Astrocyte of the cerebellum (primary cell): ENCODE data around the gene SLC22A3.
"Not testable (repeated sequence)": the region's sequence is repeated elsewhere in the genome, so short reads cannot be mapped to it uniquely, and the experiment has no call there.

ENCODE experiments used
- DNase-seq: peaks from one replicate; pipeline ENCODE4 v3.0.0-alpha.2; 2011; ENCODE audit warnings: low read depth
- H3K4me3 ChIP-seq: 2 replicates; pipeline ENCODE4 v1.5.1; 2011; ENCODE audit warnings: mild to moderate bottlenecking, low read depth, low read length, moderate library complexity
- CTCF ChIP-seq: IDR thresholded peaks from 2 replicates; pipeline ENCODE4 v1.5.1; 2012; ENCODE audit warnings: low read length, low read depth, moderate library complexity, mild to moderate bottlenecking; ENCODE audit errors: missing control alignments
- in situ Hi-C: cut with HindIII; loops from 2 replicates; pipeline ENCODE4 v1.10.0; 2017; ENCODE audit warnings: low sequenced_read_pairs

The SLC22A3 gene

GRCh38 chr6:160442151-160442550 is 94.0 kb downstream of the SLC22A3 start:
- H3K4me3 ChIP-seq: no peak overlapping the region
- DNase-seq: no peak
- in situ Hi-C loops: no loop called here
- no peak for TF ChIP-seq CTCF

- TF ChIP-seq CTCF: no peak
- in situ Hi-C loops: no loop called here
- no peak for DNase-seq
- no peak overlapping the region for H3K4me3 ChIP-seq
Observed at GRCh38 chr6:160445130-160445529, 97.0 kb downstream of the SLC22A3 start.

DNA sequence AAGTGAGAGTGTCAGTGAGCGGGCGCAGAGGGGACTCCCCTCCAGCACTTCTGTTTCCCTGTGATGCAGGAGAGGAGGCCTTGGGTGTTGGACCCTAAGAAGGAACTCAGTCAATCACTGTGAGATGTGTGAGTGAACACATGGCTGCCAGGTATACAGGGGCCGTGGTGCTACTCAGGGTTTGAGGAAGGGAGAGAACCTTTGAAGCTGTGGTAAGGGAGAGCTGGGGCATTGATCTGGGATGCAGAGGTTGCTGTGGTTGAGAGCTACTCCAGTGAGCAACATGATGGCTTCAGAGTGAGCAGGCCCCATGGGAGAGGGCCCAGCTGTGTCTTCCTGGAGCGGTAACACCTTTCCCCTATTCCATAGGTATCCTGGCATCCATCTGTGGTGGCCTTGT is 99.2 kb downstream of the SLC22A3 start:
- in situ Hi-C loops: no loop called here

GRCh38 chr6:160449787-160450186 is 101.6 kb downstream of the SLC22A3 start:
- DNase-seq, in situ Hi-C loops, H3K4me3 ChIP-seq: not testable (repeated sequence)

More for the DNA sequence above, 99.2 kb downstream of the SLC22A3 start:
- no peak overlapping the region for H3K4me3 ChIP-seq
- no peak for DNase-seq
- no peak for TF ChIP-seq CTCF

GRCh38 chr6:160450849-160451248 is 102.7 kb downstream of the SLC22A3 start:
- no peak for TF ChIP-seq CTCF
- no peak for DNase-seq
- no peak overlapping the region for H3K4me3 ChIP-seq
- in situ Hi-C loops: no loop called here

DNA sequence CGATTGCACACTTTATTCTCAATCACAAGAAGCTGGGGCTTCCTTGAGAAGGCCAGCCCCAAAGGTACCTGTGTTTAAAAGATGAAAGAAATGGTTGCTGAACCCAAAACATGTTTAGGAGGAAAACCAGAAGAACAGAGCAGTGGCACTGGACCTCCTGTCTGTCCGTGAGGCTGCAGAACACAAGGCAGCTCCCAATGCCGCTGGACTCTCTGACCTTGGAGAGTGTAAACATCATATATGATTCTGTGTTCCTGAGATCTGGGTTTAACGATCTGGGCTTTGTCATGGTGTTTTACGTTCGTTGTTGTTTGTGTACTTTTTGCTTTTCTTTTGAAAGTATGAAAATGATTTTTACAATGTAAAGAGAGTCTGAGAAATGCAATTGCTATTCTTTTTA is 106.1 kb downstream of the SLC22A3 start:
- DNase-seq: no peak
- no peak for TF ChIP-seq CTCF
- H3K4me3 ChIP-seq: no peak overlapping the region
- in situ Hi-C loops: no loop called here

DNA sequence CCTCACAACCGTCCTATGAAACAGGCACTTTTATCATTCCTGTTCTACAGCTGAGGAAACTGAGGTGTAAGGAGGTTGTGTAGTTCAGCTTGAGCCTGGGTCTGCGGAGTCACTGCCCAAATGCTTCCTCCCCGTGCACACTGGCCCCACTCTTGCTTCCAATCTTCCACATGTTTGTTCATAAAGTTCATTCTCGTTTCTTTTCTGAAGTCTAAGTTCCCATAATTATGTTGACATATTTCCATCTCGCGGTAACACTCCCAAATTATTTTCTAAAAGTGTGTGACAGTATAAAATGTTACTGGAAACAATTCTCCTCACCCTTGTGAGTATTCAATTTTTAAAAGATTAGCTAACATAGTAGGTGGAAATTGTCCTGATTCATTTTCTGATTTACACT is 106.9 kb downstream of the SLC22A3 start:
- DNase-seq: no peak
- no peak for TF ChIP-seq CTCF
- in situ Hi-C loops: no loop called here
- no peak overlapping the region for H3K4me3 ChIP-seq
